Endothelial cell of umbilical vein (primary cell): ENCODE measurements around the gene WDR74. TPM values are rescaled to one million over a fixed set of nuclear protein-coding genes. Genes with fewer than 3 reads are reported as not detected.
"Not testable (repeated sequence)": the region's sequence is repeated elsewhere in the genome, so short reads cannot be mapped to it uniquely, and the experiment has no call there.

Experiments used
- BruUV-seq: library from RNA; stranded (reverse); fragments of 400-500 nt; replicated peaks from 2 replicates; lab custom pipeline; 2021; lab: Mats Ljungman, UMichigan
- CTCF ChIA-PET: fragments of 300-600, 350-600 bp; sonication (Branson Sonifier 250); formaldehyde crosslinking; loops from one replicate; lab custom pipeline; 2021; ENCODE audit warnings: antibody characterized with exemption, inconsistent platforms; lab: Charles Lee
- POLR2A ChIA-PET: fragments of 300-600, 350-600 bp; sonication (Branson Sonifier 250); formaldehyde crosslinking; loops from one replicate; lab custom pipeline; 2021; ENCODE audit warnings: antibody characterized with exemption, inconsistent platforms; lab: Charles Lee
- DNase-seq: peaks from one replicate; pipeline ENCODE4 v3.0.0-alpha.2; 2011; ENCODE audit warnings: low read depth, low spot score
- FAIRE-seq: peaks from 2 replicates; lab custom pipeline; 2011; peaks lifted over from hg19 to GRCh38; lab: Jason Lieb, UNC
- H2AFZ ChIP-seq: 2 replicates; pipeline ENCODE4 v1.6.0; 2012; ENCODE audit warnings: low read depth, low read length, control low read depth, inconsistent platforms
- H3K27ac ChIP-seq: 2 replicates; pipeline ENCODE4 v1.5.1; 2011; ENCODE audit warnings: low read depth, mild to moderate bottlenecking, control low read depth, low read length, moderate library complexity; ENCODE audit not compliant: insufficient read depth
- H3K27me3 ChIP-seq, 2 experiments: 2 replicates each; pipeline versions ENCODE4 v1.6.0 to v1.6.1; 2011; ENCODE audit warnings: low read length in 2 of 2, mixed read lengths in 1 of 2; ENCODE audit not compliant: control insufficient read depth in 2 of 2, insufficient read depth in 2 of 2
- H3K36me3 ChIP-seq, 2 experiments: 2 replicates in 1 of 2; 3 replicates in 1 of 2; pipeline ENCODE4 v1.5.1; 2011; ENCODE audit warnings: low read length in 2 of 2, mild to moderate bottlenecking in 1 of 2, moderate library complexity in 1 of 2; ENCODE audit not compliant: control insufficient read depth in 2 of 2, insufficient read depth in 2 of 2; ENCODE audit errors: extremely low read depth in 1 of 2
- H3K4me1 ChIP-seq: 3 replicates; pipeline ENCODE4 v1.5.1; 2011; ENCODE audit warnings: mild to moderate bottlenecking, low read length; ENCODE audit not compliant: control insufficient read depth, insufficient read depth; ENCODE audit errors: extremely low read depth
- H3K4me2 ChIP-seq: 2 replicates; pipeline ENCODE4 v1.6.1; 2011; ENCODE audit warnings: low read length, control low read depth, mixed read lengths; ENCODE audit not compliant: insufficient read depth
- H3K4me3 ChIP-seq, 3 experiments: fragments of 200-600 bp in 1 of 3; sonication (generic), shearing (Covaris generic) in 1 of 3; replicated peaks in 1 of 3; 2 replicates each; pipeline ENCODE4 v1.5.1; 2011 to 2016; ENCODE audit warnings: control low read depth in 3 of 3, low read length in 3 of 3, mild to moderate bottlenecking in 2 of 3, inconsistent platforms in 1 of 3, low read depth in 1 of 3, moderate library complexity in 1 of 3; ENCODE audit not compliant: insufficient read depth in 1 of 3
- H3K79me2 ChIP-seq: 2 replicates; pipeline ENCODE4 v1.6.0; 2012; ENCODE audit warnings: low read length, inconsistent platforms; ENCODE audit not compliant: control insufficient read depth, insufficient read depth
- H3K9ac ChIP-seq: replicated peaks from 2 replicates; pipeline ENCODE3; 2011; ENCODE audit warnings: low read length, control low read depth; ENCODE audit not compliant: insufficient read depth; ENCODE audit errors: extremely low read depth
- H3K9me1 ChIP-seq: replicated peaks from 3 replicates; pipeline ENCODE4 v1.6.0; 2011; ENCODE audit warnings: mild to moderate bottlenecking, low read length; ENCODE audit not compliant: control insufficient read depth, insufficient read depth; ENCODE audit errors: extremely low read depth
- H3K9me3 ChIP-seq: replicated peaks from 2 replicates; pipeline ENCODE4 v1.5.1; 2012; ENCODE audit warnings: low read length, inconsistent platforms; ENCODE audit not compliant: control insufficient read depth, insufficient read depth
- H4K20me1 ChIP-seq: replicated peaks from 2 replicates; pipeline ENCODE3; 2011; ENCODE audit warnings: mild to moderate bottlenecking, low read length; ENCODE audit not compliant: control insufficient read depth, insufficient read depth; ENCODE audit errors: extremely low read depth
- POLR2AphosphoS5 ChIP-seq: IDR thresholded peaks from 2 replicates; pipeline ENCODE4 v1.6.1; 2012; ENCODE audit warnings: low read depth, mild to moderate bottlenecking, control low read depth, low read length, moderate library complexity; ENCODE audit not compliant: insufficient read depth
- dilution Hi-C: fragments of 300-500 bp; cut with MboI; formaldehyde crosslinking; loops from one replicate; pipeline ENCODE4 v1.15.0; 2019; ENCODE audit warnings: low sequenced_read_pairs; ENCODE audit not compliant: extremely low pct_ligation_motif_present
- intact Hi-C: fragments of 100-400 bp; cut with micrococcal nuclease; formaldehyde crosslinking; loops from one replicate; pipeline ENCODE4 v1.10.0; 2022
- polyA plus RNA-seq, 4 experiments: library from polyadenylated mRNA; depleted of rRNA in 3 of 4; stranded (reverse) in 3 of 4; unstranded in 1 of 4; fragments of >200 nt; gene quantifications; 2 replicates each; pipeline versions ENCODE4 v1.2.1 to v1.2.3, GENCODE V29; 2011 to 2012; ENCODE audit warnings: missing spikeins in 1 of 4
- total RNA-seq: library from RNA; stranded (reverse); gene quantifications from 2 replicates; pipeline ENCODE4 v1.2.3, GENCODE V29; 2021

WDR74 gene
- total and polyA plus RNA-seq, 2 donors (not counting 3 experiments of a cell fraction or from before 2014, with no cell fraction given), result 44.7 to 51.7 TPM

- POLR2A ChIA-PET, result interaction anchor here (1.3 kb wide), 1 partner anchor 20 kb away, joined by 6 read pairs; no protein-coding TSS in a partner anchor
- H2AFZ ChIP-seq, result no peak overlapping the region
- peaks cover 6% of the 10 kb centered on the region for H3K4me1 ChIP-seq
- no peak overlapping the region for H3K27ac ChIP-seq
- no peaks in the 10 kb centered on the region for H3K36me3 ChIP-seq
- no peak for DNase-seq
- H3K4me3 ChIP-seq, result no peak overlapping the region
- CTCF ChIA-PET, result interaction anchor here (0.6 to 7.2 kb wide), 6 partner anchors 9 to 220 kb away, joined by 3 to 105 read pairs (median 3); partner anchors contain the start of genes STX5 and TMEM179B
- H3K27me3 ChIP-seq, result no peaks in the 10 kb centered on the region
- no peaks in the 10 kb centered on the region for H3K9me1 ChIP-seq
- no peak overlapping the region for H3K4me2 ChIP-seq
- dilution Hi-C loops (no loop called here), intact Hi-C loops (no loop called here)
- TF ChIP-seq POLR2AphosphoS5, result no peak
- no peak overlapping the region for H3K9ac ChIP-seq
- peaks cover 48% of the 10 kb centered on the region for H3K79me2 ChIP-seq
- H4K20me1 ChIP-seq, result no peaks in the 10 kb centered on the region
- BruUV-seq, result no TSS peak
- no peak for FAIRE-seq
- H3K9me3 ChIP-seq, result no peaks in the 10 kb centered on the region
These were observed 21.6 kb upstream of the WDR74 start for GRCh38 chr11:62860835-62861563.

- H2AFZ ChIP-seq, H3K4me3 ChIP-seq, H3K4me2 ChIP-seq, H4K20me1 ChIP-seq, POLR2A ChIA-PET, intact Hi-C loops, CTCF ChIA-PET, H3K27me3 ChIP-seq, BruUV-seq, H3K9me3 ChIP-seq, FAIRE-seq, H3K9ac ChIP-seq, H3K36me3 ChIP-seq, H3K27ac ChIP-seq, dilution Hi-C loops, H3K4me1 ChIP-seq, DNase-seq, H3K9me1 ChIP-seq: not testable (repeated sequence)
- H3K79me2 ChIP-seq, result peaks cover 49% of the 10 kb centered on the region
These were observed 19.9 kb upstream of the WDR74 start for GRCh38 chr11:62859281-62859703.
